Large intestine (tissue), 3 donors: Measurements from ENCODE around the gene BCOR. TPM values are rescaled to one million over a fixed set of nuclear protein-coding genes. Genes with fewer than 3 reads are reported as not detected.

ENCODE experiments used
- DNase-seq, 2 donors: peaks; one replicate each; pipeline versions ENCODE4 v3.0.0 to v3.0.0-alpha.2; 2013
- H3K27ac ChIP-seq: one replicate; pipeline ENCODE4 v1.5.1; 2013; ENCODE audit warnings: low read length
- H3K27me3 ChIP-seq: 2 replicates; pipeline ENCODE4 v1.6.1; 2013; ENCODE audit warnings: low read length; ENCODE audit not compliant: control insufficient read depth, insufficient read depth
- H3K36me3 ChIP-seq: 2 replicates; pipeline ENCODE4 v1.6.1; 2013; ENCODE audit warnings: low read length; ENCODE audit not compliant: control insufficient read depth, insufficient read depth
- H3K4me1 ChIP-seq: one replicate; pipeline ENCODE4 v1.6.1; 2013; ENCODE audit warnings: low read length; ENCODE audit not compliant: control insufficient read depth, insufficient read depth
- H3K4me3 ChIP-seq: one replicate; pipeline ENCODE4 v1.5.1; 2013; ENCODE audit warnings: low read length
- H3K9me3 ChIP-seq: one replicate; pipeline ENCODE4 v1.6.1; 2013; ENCODE audit warnings: mild to moderate bottlenecking, low read depth, low read length, moderate library complexity; ENCODE audit not compliant: control insufficient read depth
- WGBS: methylation state at CpG from one replicate; pipeline ENCODE4 v1.1.5; 2013; ENCODE audit warnings: low lambda C conversion rate; ENCODE audit not compliant: insufficient coverage; 5-methylcytosine and 5-hydroxymethylcytosine counted together
- polyA plus RNA-seq: library from polyadenylated mRNA; unstranded; fragments of 120-200 nt; gene quantifications from one replicate; pipeline ENCODE4 v1.2.1, GENCODE V29; 2013

Gene BCOR
- polyA plus RNA-seq, 1 donor, result 35.3 TPM

- DNase-seq, result no peak
- WGBS, result no CpG with 5 or more reads among the region's 30 CpGs
- Histone ChIP-seq H3K9me3 (no peaks in the 10 kb centered on the region), H3K4me3 (no peak overlapping the region), H3K27me3 (no peaks in the 10 kb centered on the region), H3K36me3 (peaks cover 68% of the 10 kb centered on the region), H3K27ac (no peak overlapping the region), H3K4me1 (peaks cover 15% of the 10 kb centered on the region)
These were observed 35.8 kb downstream of the BCOR start for GRCh38 chrX:40061871-40062524.

DNA sequence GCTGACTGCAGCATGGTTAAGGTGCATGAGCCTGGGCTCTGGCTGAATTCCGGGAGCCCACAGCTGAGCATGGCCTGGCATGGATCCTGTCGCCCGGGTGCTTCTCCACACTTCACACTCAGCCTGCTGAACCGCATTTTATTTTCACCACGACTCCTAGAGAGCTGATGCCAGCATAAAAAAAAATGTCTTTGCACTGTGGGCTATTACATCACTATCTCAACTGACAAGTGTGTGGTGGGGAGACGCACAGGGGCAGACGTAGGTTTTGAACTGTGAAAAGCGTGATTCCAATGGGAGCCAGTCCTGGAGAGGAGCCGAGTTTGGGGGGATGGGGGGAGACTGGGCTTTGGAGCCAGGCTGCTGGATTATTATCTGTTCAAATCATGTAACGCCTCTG is 36.8 kb downstream of the BCOR start:
- H3K4me1 ChIP-seq, result peaks cover 15% of the 10 kb centered on the region
- no peak for DNase-seq
- no peaks in the 10 kb centered on the region for H3K27me3 ChIP-seq
- WGBS, result no CpG with 5 or more reads among the region's 10 CpGs
- H3K36me3 ChIP-seq, result peaks cover 71% of the 10 kb centered on the region
- no peaks in the 10 kb centered on the region for H3K9me3 ChIP-seq
- H3K4me3 ChIP-seq, result no peak overlapping the region
- H3K27ac ChIP-seq, result no peak overlapping the region

GRCh38 chrX:40060356-40060845 is 37.4 kb downstream of the BCOR start:
- H3K27me3 ChIP-seq, result no peaks in the 10 kb centered on the region
- no peak overlapping the region for H3K4me3 ChIP-seq
- no peaks in the 10 kb centered on the region for H3K9me3 ChIP-seq
- peaks cover 15% of the 10 kb centered on the region for H3K4me1 ChIP-seq
- WGBS, result no CpG with 5 or more reads among the region's 7 CpGs
- no peak for DNase-seq
- no peak overlapping the region for H3K27ac ChIP-seq
- peaks cover 73% of the 10 kb centered on the region for H3K36me3 ChIP-seq

- no peak overlapping the region for H3K27ac ChIP-seq
- H3K36me3 ChIP-seq, result peaks cover 78% of the 10 kb centered on the region
- H3K4me3 ChIP-seq, result no peak overlapping the region
- no peaks in the 10 kb centered on the region for H3K27me3 ChIP-seq
- peaks cover 9% of the 10 kb centered on the region for H3K4me1 ChIP-seq
- DNase-seq, result peak in 1 of 2 donors; percentile 53
- no CpG with 5 or more reads among the region's 11 CpGs for WGBS
- no peaks in the 10 kb centered on the region for H3K9me3 ChIP-seq
These were observed 39.0 kb downstream of the BCOR start for GRCh38 chrX:40058719-40059118.

GRCh38 chrX:40057405-40057804 is 40.4 kb downstream of the BCOR start:
- no peaks in the 10 kb centered on the region for H3K9me3 ChIP-seq
- no peak overlapping the region for H3K4me3 ChIP-seq
- H3K27ac ChIP-seq, result no peak overlapping the region
- no CpG with 5 or more reads among the region's 9 CpGs for WGBS
- H3K27me3 ChIP-seq, result no peaks in the 10 kb centered on the region
- H3K4me1 ChIP-seq, result peaks cover 6% of the 10 kb centered on the region
- peaks cover 78% of the 10 kb centered on the region for H3K36me3 ChIP-seq
- no peak for DNase-seq

GRCh38 chrX:40056420-40056819 is 41.3 kb downstream of the BCOR start:
- Histone ChIP-seq H3K4me3 (no peak overlapping the region), H3K27me3 (no peaks in the 10 kb centered on the region), H3K4me1 (peaks cover 6% of the 10 kb centered on the region), H3K27ac (no peak overlapping the region), H3K9me3 (no peaks in the 10 kb centered on the region), H3K36me3 (peaks cover 77% of the 10 kb centered on the region)
- WGBS, result no CpG with 5 or more reads among the region's 4 CpGs
- no peak for DNase-seq

DNA sequence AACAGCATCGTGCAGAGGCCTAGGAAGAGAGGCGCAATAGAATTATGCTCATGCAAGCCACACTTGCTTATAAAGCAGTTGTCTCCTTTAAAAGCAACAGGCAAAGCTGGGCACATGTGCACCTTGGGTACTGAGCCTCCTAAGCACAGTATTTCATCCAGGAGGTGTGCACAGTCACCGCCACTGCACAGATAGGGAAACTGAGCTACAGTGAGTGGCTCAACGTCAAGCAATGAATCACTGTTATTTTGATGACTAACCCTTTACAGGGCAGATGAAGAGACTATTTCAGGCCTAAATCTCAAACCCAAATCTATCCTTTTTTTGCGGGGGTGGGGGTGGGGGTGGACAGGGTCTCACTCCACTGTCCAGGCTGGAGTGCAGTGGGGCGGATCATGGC is 42.3 kb downstream of the BCOR start:
- Histone ChIP-seq H3K27me3 (no peaks in the 10 kb centered on the region), H3K4me1 (peaks cover 6% of the 10 kb centered on the region), H3K27ac (no peak overlapping the region), H3K4me3 (no peak overlapping the region), H3K9me3 (peaks cover 4% of the 10 kb centered on the region), H3K36me3 (peaks cover 74% of the 10 kb centered on the region)
- no peak for DNase-seq
- no CpG with 5 or more reads among the region's 6 CpGs for WGBS

DNA sequence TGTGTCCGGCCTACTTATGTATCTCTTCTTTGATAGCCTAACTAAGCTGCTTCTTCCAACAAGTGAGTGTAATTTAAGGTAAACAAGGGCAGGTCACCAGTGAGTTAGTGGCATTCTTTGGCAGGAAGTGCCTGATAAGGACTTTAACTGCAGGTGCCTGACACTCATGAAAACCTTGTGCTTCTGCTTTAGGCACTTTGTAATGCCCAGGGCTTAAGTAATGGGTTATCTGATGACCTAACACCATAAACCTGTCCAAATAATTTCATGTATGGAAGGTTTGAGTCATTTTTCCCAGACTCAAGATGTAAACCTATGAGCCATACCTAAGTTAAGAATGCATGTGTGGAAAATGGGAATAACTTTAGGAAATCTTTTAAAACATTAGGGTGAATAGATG is 43.0 kb downstream of the BCOR start:
- peaks cover 77% of the 10 kb centered on the region for H3K36me3 ChIP-seq
- no peak overlapping the region for H3K4me3 ChIP-seq
- no peak overlapping the region for H3K27ac ChIP-seq
- WGBS, result no CpG with 5 or more reads among the region's 1 CpG
- peaks cover 8% of the 10 kb centered on the region for H3K9me3 ChIP-seq
- peak in 1 of 2 donors; percentile 43 for DNase-seq
- no peaks in the 10 kb centered on the region for H3K27me3 ChIP-seq
- peaks cover 6% of the 10 kb centered on the region for H3K4me1 ChIP-seq

DNA sequence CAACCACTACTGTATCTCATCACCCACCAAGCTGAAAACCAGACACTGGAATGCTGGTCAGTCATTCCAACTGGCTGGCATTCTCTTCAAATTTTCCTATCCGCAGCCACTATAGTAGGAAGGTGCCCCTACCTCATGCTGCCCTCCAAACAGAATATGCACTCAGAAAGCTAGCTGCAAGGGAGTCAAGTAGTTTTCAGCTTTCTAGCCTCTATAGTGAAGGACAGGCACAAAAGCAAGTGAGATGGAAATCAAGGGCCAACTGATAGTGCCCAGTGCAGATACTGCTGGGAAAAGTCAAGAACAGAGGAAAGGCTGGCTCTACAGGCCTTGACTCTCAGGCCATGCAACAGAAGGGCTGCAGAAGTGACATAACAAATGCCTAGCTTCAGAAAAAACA is 47.2 kb downstream of the BCOR start:
- Histone ChIP-seq H3K36me3 (peaks cover 65% of the 10 kb centered on the region), H3K9me3 (peaks cover 8% of the 10 kb centered on the region)
- no CpG with 5 or more reads among the region's 1 CpG for WGBS

DNA sequence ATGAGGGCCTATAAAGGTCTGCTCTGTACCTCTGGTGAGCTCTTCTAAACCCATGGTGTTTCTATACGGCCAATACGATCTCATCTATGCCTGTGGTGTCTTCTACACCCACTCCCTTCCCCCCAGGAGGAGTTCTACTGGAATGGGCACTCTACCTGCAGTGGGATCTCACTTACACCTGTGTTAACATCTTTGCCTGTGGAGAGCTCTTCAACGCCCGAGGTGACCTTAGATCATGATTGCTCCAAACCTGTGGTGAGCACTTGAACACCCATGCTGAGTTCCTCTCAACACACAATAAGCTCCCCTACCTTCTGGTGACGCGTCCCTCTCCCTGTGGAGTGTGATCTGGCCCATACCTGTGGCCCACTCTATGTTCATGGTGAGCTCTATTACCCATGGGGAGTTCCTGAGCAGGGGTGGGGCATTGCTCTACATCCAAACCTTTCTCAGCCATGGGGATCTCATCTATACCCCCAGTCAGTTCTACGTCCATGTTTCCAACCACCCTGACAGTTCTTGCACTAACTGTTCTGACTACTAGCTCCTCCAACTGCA is 48.6 kb downstream of the BCOR start:
- H3K27ac ChIP-seq, result no peak overlapping the region
- no peaks in the 10 kb centered on the region for H3K27me3 ChIP-seq
- no peak overlapping the region for H3K4me3 ChIP-seq
- WGBS, result no CpG with 5 or more reads among the region's 7 CpGs
- H3K9me3 ChIP-seq, result peaks cover 8% of the 10 kb centered on the region
- no peaks in the 10 kb centered on the region for H3K4me1 ChIP-seq
- peaks cover 54% of the 10 kb centered on the region for H3K36me3 ChIP-seq
- DNase-seq, result no peak

More for the DNA sequence above, 47.2 kb downstream of the BCOR start:
- Histone ChIP-seq H3K27ac (no peak overlapping the region), H3K4me3 (no peak overlapping the region), H3K27me3 (no peaks in the 10 kb centered on the region), H3K4me1 (no peaks in the 10 kb centered on the region)
- no peak for DNase-seq

DNA sequence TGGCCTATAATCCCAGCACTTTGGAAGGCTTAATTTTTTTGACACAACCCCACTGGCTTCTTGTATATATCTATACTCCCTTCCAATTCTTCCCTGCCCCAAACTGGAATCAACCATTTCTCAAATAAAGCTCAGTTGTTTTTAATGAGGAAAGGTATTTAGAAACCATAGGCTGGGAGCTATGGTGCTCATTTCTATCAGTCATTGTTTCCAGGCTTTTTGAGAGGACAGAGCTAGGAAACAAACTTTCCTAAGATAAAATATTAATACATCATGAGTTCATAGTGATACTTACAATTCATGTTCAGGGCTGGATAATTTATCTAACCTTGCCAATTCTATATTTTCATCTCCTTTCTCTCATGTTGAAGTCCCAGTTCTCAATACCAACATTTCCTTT is 50.3 kb downstream of the BCOR start:
- peaks cover 38% of the 10 kb centered on the region for H3K36me3 ChIP-seq
- H3K4me3 ChIP-seq, result no peak overlapping the region
- peaks cover 8% of the 10 kb centered on the region for H3K9me3 ChIP-seq
- no peak overlapping the region for H3K27ac ChIP-seq
- no peaks in the 10 kb centered on the region for H3K4me1 ChIP-seq
- no peak for DNase-seq
- no peaks in the 10 kb centered on the region for H3K27me3 ChIP-seq
